HEK293 (cell line): ENCODE results near the gene DGKG.

Experiments used
- CTCF ChIA-PET: fragments of 350-600 bp; formaldehyde crosslinking; extraction: SDS; loops from one replicate; lab custom pipeline; 2021; ENCODE audit warnings: antibody characterized with exemption; lab: Yijun Ruan, JAX
- POLR2A ChIA-PET: fragments of 300-600 bp; formaldehyde crosslinking; extraction: SDS; loops from one replicate; lab custom pipeline; 2020; ENCODE audit warnings: antibody characterized with exemption, inconsistent platforms; lab: Yijun Ruan, JAX
- H3K27ac ChIP-seq: fragments of 200-500 bp; sonication (Bioruptor generic); 2 replicates; pipeline ENCODE4 v1.5.1; 2014; ENCODE audit warnings: low read depth, low read length, control low read depth, inconsistent platforms; ENCODE audit errors: extremely low read depth
- H3K36me3 ChIP-seq, 2 experiments: fragments of 200-500 bp in 1 of 2; sonication (Bioruptor generic) in 1 of 2; 1 replicate in 1 of 2; 2 replicates in 1 of 2; pipeline ENCODE4 v1.5.1; 2014 to 2017; ENCODE audit warnings: inconsistent platforms in 2 of 2, low read length in 2 of 2; ENCODE audit not compliant: control insufficient read depth in 2 of 2, insufficient read depth in 1 of 2
- H3K4me1 ChIP-seq: fragments of 200-500 bp; sonication (Bioruptor generic); 2 replicates; pipeline ENCODE4 v1.5.1; 2014; ENCODE audit warnings: mild to moderate bottlenecking, low read length, inconsistent platforms; ENCODE audit not compliant: control insufficient read depth, insufficient read depth
- H3K4me3 ChIP-seq: 2 replicates; pipeline ENCODE4 v1.5.1; 2011; ENCODE audit warnings: low read depth, mild to moderate bottlenecking, control low read depth, low read length, moderate library complexity
- H3K9me3 ChIP-seq: fragments of 200-500 bp; sonication (Bioruptor generic); 2 replicates; pipeline ENCODE4 v1.5.1; 2014; ENCODE audit warnings: low read depth, low read length, inconsistent platforms; ENCODE audit not compliant: control insufficient read depth, insufficient read depth
- HIC1 ChIP-seq: fragments of 450-650 bp; formaldehyde crosslinking; IDR thresholded peaks from 2 replicates; pipeline ENCODE4 v1.5.1; 2016; ENCODE audit warnings: missing biosample characterization, missing genetic modification characterization
- PRDM1 ChIP-seq: fragments of 450-650 bp; formaldehyde crosslinking; IDR thresholded peaks from 2 replicates; pipeline ENCODE4; 2016; ENCODE audit warnings: missing biosample characterization, missing genetic modification characterization
- REPIN1 ChIP-seq: fragments of 450-650 bp; formaldehyde crosslinking; IDR thresholded peaks from 2 replicates; pipeline ENCODE4 v1.5.1; 2017; ENCODE audit warnings: missing biosample characterization, missing genetic modification characterization, low read depth
- ZFP69B ChIP-seq: fragments of 450-650 bp; formaldehyde crosslinking; IDR thresholded peaks from 2 replicates; pipeline ENCODE4 v1.5.1; 2016; ENCODE audit warnings: missing biosample characterization, missing genetic modification characterization
- ZNF10 ChIP-seq: fragments of 450-650 bp; formaldehyde crosslinking; IDR thresholded peaks from 2 replicates; pipeline ENCODE4 v1.5.1; 2017; ENCODE audit warnings: missing biosample characterization, missing genetic modification characterization
- ZNF184 ChIP-seq: fragments of 450-650 bp; IDR thresholded peaks from 2 replicates; pipeline ENCODE4 v1.5.1; 2018; ENCODE audit warnings: missing biosample characterization, mild to moderate bottlenecking, missing genetic modification characterization
- ZNF2 ChIP-seq: fragments of 450-650 bp; formaldehyde crosslinking; IDR thresholded peaks from 2 replicates; pipeline ENCODE4 v1.5.1; 2016; ENCODE audit warnings: missing biosample characterization, missing genetic modification characterization
- ZNF26 ChIP-seq: fragments of 450-650 bp; formaldehyde crosslinking; IDR thresholded peaks from 2 replicates; pipeline ENCODE4 v1.5.1; 2016; ENCODE audit warnings: missing biosample characterization, missing genetic modification characterization
- ZNF280C ChIP-seq: fragments of 450-650 bp; formaldehyde crosslinking; IDR thresholded peaks from 2 replicates; pipeline ENCODE4 v1.5.1; 2016; ENCODE audit warnings: missing biosample characterization, missing genetic modification characterization
- ZNF341 ChIP-seq: fragments of 450-650 bp; formaldehyde crosslinking; IDR thresholded peaks from 2 replicates; pipeline ENCODE4; 2016; ENCODE audit warnings: low read depth, missing biosample characterization, missing genetic modification characterization
- ZNF514 ChIP-seq: fragments of 450-650 bp; formaldehyde crosslinking; IDR thresholded peaks from 2 replicates; pipeline ENCODE4 v1.5.1; 2016; ENCODE audit warnings: missing biosample characterization, missing genetic modification characterization
- ZNF530 ChIP-seq: fragments of 450-650 bp; formaldehyde crosslinking; IDR thresholded peaks from 2 replicates; pipeline ENCODE4 v1.5.1; 2016; ENCODE audit warnings: low read depth, missing biosample characterization, missing genetic modification characterization
- ZNF561 ChIP-seq: fragments of 450-650 bp; IDR thresholded peaks from 2 replicates; pipeline ENCODE4 v1.5.1; 2018; ENCODE audit warnings: missing biosample characterization, missing genetic modification characterization, borderline replicate concordance
- ZNF580 ChIP-seq: fragments of 450-650 bp; formaldehyde crosslinking; IDR thresholded peaks from 2 replicates; pipeline ENCODE4 v1.5.1; 2016; ENCODE audit warnings: missing biosample characterization, missing genetic modification characterization
- ZNF645 ChIP-seq: fragments of 450-650 bp; formaldehyde crosslinking; IDR thresholded peaks from 2 replicates; pipeline ENCODE4; 2016; ENCODE audit warnings: missing biosample characterization, missing genetic modification characterization
- ZNF664 ChIP-seq: fragments of 450-650 bp; formaldehyde crosslinking; IDR thresholded peaks from 2 replicates; pipeline ENCODE4 v1.5.1; 2016; ENCODE audit warnings: missing biosample characterization, missing genetic modification characterization
- ZNF791 ChIP-seq: fragments of 450-650 bp; formaldehyde crosslinking; IDR thresholded peaks from 2 replicates; pipeline ENCODE4 v1.5.1; 2016; ENCODE audit warnings: missing biosample characterization, missing genetic modification characterization
- ZNF837 ChIP-seq: fragments of 450-650 bp; formaldehyde crosslinking; IDR thresholded peaks from 2 replicates; pipeline ENCODE4 v1.5.1; 2016; ENCODE audit warnings: missing biosample characterization, missing genetic modification characterization
- ZSCAN16 ChIP-seq: fragments of 450-650 bp; formaldehyde crosslinking; IDR thresholded peaks from 2 replicates; pipeline ENCODE4 v1.5.1; 2016; ENCODE audit warnings: missing biosample characterization, missing genetic modification characterization
- ZSCAN4 ChIP-seq: fragments of 450-650 bp; formaldehyde crosslinking; IDR thresholded peaks from 2 replicates; pipeline ENCODE4 v1.5.1; 2017; ENCODE audit warnings: missing biosample characterization, missing genetic modification characterization

Gene DGKG

GRCh38 chr3:186170516-186170915 lies 191.5 kb downstream of the DGKG start:
- no peak overlapping the region for H3K4me3 ChIP-seq
- peaks cover 8% of the 10 kb centered on the region; the same call in 1 of the 2 replicates for H3K4me1 ChIP-seq
- TF ChIP-seq ZNF664 (tag by site-specific recombination) (no peak), ZNF514 (tag by site-specific recombination) (no peak), HIC1 (no peak), ZNF561 (tag by site-specific recombination) (no peak), ZSCAN16 (no peak), ZNF645 (tag by site-specific recombination) (no peak)
- H3K36me3 ChIP-seq, result no peaks in the 10 kb centered on the region
- H3K27ac ChIP-seq, result no peak overlapping the region
- POLR2A ChIA-PET, result no interaction called here
- CTCF ChIA-PET, result no interaction called here
- H3K9me3 ChIP-seq, result no peaks in the 10 kb centered on the region

- TF ChIP-seq REPIN1 (tag by site-specific recombination) (no peak), PRDM1 (tag by site-specific recombination) (peak; percentile 25; the same call in 1 of the 2 replicates)
- POLR2A ChIA-PET, result no interaction called here
- Histone ChIP-seq H3K27ac (no peak overlapping the region), H3K9me3 (no peaks in the 10 kb centered on the region), H3K36me3 (no peaks in the 10 kb centered on the region), H3K4me1 (peaks cover 8% of the 10 kb centered on the region; the same call in 1 of the 2 replicates), H3K4me3 (no peak overlapping the region)
- CTCF ChIA-PET, result no interaction called here
Measured at GRCh38 chr3:186169379-186169778, 192.7 kb downstream of the DGKG start.

GRCh38 chr3:186168976-186169375 lies 193.1 kb downstream of the DGKG start:
- Histone ChIP-seq H3K4me3 (no peak overlapping the region), H3K36me3 (no peaks in the 10 kb centered on the region), H3K27ac (no peak overlapping the region), H3K4me1 (peaks cover 8% of the 10 kb centered on the region; the same call in 1 of the 2 replicates), H3K9me3 (no peaks in the 10 kb centered on the region)
- TF ChIP-seq ZSCAN4 (tag by site-specific recombination) (no peak), ZFP69B (no peak), ZNF580 (no peak), ZNF837 (tag by site-specific recombination) (no peak), ZNF791 (tag by site-specific recombination) (no peak), ZNF2 (tag by site-specific recombination) (no peak), ZNF530 (tag by site-specific recombination) (no peak), ZNF184 (tag by site-specific recombination) (no peak), ZNF664 (tag by site-specific recombination) (no peak), ZNF280C (tag by site-specific recombination) (no peak), ZNF341 (tag by site-specific recombination) (no peak), ZNF10 (tag by site-specific recombination) (no peak), ZNF26 (tag by site-specific recombination) (no peak)
- TF ChIP-seq, all 188 proteins: peak for 0
- ChIA-PET CTCF (no interaction called here), POLR2A (no interaction called here)
